ENCODE results near the gene ITPR3.

Gene ITPR3

DNA sequence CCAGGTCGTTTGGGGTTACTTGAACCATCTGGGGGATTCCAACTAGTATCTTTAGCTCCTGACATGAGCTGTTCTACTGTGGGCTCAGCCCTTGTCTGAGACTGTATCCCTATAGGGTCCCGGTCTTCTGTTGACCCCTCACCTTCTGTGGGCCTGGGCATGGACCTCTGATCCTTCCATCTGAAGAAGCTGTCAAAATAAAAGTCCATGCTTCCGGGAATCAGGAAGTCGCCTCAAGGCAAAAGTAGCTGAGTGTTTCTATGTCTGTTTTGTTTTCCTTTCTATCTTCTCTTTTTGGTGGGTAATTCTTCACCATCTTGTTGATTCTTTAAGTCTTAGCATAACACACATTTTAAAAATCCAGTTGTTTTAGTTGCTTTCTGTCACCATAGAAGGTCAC is 30.3 kb downstream of the ITPR3 start:
- intact Hi-C loops (cut with micrococcal nuclease), result no loop called here
- Mint-ChIP-seq H3K27ac (no peak overlapping the region), H3K4me3 (no peak overlapping the region), H3K27me3 (no peaks in the 10 kb centered on the region), H3K36me3 (ENCODE audit: low read depth) (no peaks in the 10 kb centered on the region), H3K4me1 (ENCODE audit: low read depth) (peaks cover 39% of the 10 kb centered on the region), H3K9me3 (no peaks in the 10 kb centered on the region)

DNA sequence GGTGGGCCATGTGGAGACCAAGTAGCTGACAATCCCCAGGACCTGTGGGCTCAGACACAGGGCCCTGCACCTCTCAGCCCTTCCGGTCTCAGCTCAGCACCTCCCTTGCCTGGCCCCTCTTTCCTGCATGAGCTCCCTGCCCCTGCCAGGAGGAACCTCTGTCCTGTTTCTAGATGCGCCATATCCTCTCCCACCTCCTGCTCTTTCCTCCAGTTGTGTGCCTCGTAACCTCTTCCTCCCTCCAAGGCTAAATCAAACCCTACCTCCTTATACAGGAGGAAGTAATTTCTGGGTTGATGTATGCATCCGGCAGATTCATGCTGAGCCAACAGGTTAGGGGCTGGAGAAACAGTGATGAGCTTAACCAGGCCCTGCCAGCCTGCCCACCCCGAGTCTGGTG is 30.9 kb downstream of the ITPR3 start:
- Mint-ChIP-seq H3K27ac (no peak overlapping the region), H3K4me1 (ENCODE audit: low read depth) (peaks cover 45% of the 10 kb centered on the region), H3K4me3 (no peak overlapping the region), H3K27me3 (peaks cover 2% of the 10 kb centered on the region), H3K9me3 (no peaks in the 10 kb centered on the region), H3K36me3 (ENCODE audit: low read depth) (no peaks in the 10 kb centered on the region)
- intact Hi-C loops (cut with micrococcal nuclease), result no loop called here

DNA sequence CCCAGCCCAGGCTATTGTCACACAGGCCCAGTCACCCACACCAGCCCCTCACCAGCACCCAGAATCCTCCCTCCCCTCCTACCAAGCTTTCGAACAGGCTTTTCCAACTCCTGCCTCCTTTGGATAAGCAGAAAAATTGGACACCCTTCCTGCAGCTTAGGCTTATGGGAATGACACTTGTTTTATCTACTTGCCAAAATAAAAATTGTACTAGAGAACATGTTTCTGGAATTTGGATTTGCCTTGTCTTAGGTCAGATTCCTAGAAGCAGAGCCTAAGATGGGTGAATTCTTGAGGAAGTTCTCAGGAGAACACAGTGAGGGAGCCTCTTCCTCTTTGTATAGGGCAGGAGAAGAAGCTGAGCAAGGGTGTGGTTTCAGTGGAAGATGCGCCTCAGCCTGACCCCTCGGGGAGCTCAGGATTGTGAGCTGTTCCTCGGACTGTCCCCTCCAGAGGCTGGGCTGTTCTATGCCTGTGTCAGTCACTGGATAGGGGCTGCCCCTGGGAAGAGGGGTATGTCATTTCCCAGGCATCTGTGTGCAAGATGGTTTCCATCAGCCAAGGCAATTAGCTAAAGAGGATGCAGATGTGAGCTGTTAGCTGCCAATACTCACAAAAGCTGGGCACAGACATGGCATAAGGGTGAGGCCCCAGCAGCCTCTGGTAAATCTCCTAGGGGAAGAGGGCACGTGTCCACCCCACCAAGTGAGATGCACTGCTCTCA is 33.9 kb downstream of the ITPR3 start:
- intact Hi-C loops (cut with micrococcal nuclease), result no loop called here
- no peaks in the 10 kb centered on the region for H3K9me3 Mint-ChIP-seq
- H3K4me3 Mint-ChIP-seq, result no peak overlapping the region
- peaks cover 6% of the 10 kb centered on the region for H3K27me3 Mint-ChIP-seq
- H3K4me1 Mint-ChIP-seq (ENCODE audit: low read depth), result peaks cover 48% of the 10 kb centered on the region
- H3K36me3 Mint-ChIP-seq (ENCODE audit: low read depth), result no peaks in the 10 kb centered on the region
- H3K27ac Mint-ChIP-seq, result peak overlapping the region; percentile 70

DNA sequence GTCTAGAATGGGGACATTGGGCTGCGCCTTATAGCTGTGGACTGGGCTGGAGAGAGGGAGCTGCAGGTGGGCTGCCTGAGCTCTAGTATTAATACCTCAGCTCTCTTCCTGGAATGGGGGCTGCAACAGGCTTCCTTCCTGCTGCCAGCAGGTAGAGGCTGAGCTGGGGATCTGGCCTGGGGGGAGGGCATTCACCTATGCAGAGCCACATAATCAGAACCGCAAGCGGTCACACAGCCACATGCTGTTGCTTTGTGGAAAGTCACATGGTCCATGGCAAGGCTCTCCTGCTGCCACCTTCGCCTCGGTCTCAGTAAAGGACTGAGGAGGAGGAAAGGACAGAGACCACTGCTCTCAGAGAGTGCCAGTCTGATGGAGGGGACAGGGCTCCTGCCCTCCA is 35.7 kb downstream of the ITPR3 start:
- H3K4me3 Mint-ChIP-seq, result no peak overlapping the region
- peaks cover 43% of the 10 kb centered on the region for H3K4me1 Mint-ChIP-seq (ENCODE audit: low read depth)
- peaks cover 6% of the 10 kb centered on the region for H3K27me3 Mint-ChIP-seq
- H3K9me3 Mint-ChIP-seq, result no peaks in the 10 kb centered on the region
- no peaks in the 10 kb centered on the region for H3K36me3 Mint-ChIP-seq (ENCODE audit: low read depth)
- H3K27ac Mint-ChIP-seq, result no peak overlapping the region
- intact Hi-C loops (cut with micrococcal nuclease), result no loop called here

DNA sequence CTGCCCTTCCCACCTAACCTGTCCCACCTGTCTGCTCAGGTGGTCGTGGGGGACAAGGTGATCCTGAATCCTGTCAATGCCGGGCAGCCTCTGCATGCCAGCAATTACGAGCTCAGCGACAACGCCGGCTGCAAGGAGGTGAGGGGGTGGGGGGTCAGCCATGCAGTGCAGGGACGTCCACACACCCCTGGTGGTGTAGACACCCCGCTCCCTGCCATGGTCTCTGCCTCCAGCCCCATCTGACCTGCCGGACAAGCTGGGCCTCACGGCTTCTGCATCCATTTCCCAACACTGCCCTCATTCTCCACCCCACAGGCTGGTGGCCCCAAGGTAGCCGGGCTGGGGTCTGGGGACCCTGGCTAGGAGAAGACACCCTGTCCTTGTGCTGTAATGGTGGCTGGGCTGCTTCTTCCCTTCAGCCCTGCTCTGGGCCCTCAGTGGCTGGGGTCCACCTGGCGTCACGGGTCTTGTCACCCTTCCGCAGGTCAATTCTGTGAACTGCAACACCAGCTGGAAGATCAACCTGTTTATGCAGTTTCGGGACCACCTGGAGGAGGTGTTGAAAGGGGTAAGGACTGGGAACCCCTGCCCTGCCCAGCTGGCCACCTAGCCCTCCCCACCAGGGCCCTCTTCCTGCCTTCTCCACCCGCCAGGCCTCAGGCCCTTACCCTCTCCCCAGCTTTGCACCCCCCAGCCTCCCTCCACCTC is 38.0 kb downstream of the ITPR3 start:
- peaks cover 6% of the 10 kb centered on the region for H3K27me3 Mint-ChIP-seq
- peaks cover 30% of the 10 kb centered on the region for H3K4me1 Mint-ChIP-seq (ENCODE audit: low read depth)
- H3K36me3 Mint-ChIP-seq (ENCODE audit: low read depth), result no peaks in the 10 kb centered on the region
- H3K27ac Mint-ChIP-seq, result no peak overlapping the region
- intact Hi-C loops (cut with micrococcal nuclease), result no loop called here
- no peaks in the 10 kb centered on the region for H3K9me3 Mint-ChIP-seq
- H3K4me3 Mint-ChIP-seq, result no peak overlapping the region

DNA sequence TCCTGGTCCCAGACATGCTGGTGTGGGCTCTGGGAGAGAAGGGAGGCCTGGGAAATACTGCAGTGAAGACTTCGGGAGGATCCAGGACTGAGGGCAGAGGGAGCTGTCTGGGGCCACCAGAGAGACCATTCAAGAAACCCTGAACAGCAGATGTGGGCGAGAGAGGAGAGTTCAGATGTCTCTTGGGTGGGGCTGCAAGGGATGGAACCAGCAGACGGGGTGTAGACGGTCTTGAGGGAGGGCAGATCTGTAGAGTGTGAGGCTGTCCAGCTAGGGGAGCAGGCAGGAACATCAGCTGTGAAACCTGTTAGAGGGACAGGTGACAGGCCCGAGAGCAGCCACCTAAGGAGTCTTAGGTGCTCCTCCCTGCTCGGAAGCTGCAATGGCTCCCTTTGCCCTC is 38.9 kb downstream of the ITPR3 start:
- Mint-ChIP-seq H3K4me3 (no peak overlapping the region), H3K4me1 (ENCODE audit: low read depth) (peaks cover 21% of the 10 kb centered on the region), H3K27ac (no peak overlapping the region), H3K27me3 (peaks cover 6% of the 10 kb centered on the region), H3K9me3 (no peaks in the 10 kb centered on the region), H3K36me3 (ENCODE audit: low read depth) (no peaks in the 10 kb centered on the region)
- intact Hi-C loops (cut with micrococcal nuclease), result no loop called here

DNA sequence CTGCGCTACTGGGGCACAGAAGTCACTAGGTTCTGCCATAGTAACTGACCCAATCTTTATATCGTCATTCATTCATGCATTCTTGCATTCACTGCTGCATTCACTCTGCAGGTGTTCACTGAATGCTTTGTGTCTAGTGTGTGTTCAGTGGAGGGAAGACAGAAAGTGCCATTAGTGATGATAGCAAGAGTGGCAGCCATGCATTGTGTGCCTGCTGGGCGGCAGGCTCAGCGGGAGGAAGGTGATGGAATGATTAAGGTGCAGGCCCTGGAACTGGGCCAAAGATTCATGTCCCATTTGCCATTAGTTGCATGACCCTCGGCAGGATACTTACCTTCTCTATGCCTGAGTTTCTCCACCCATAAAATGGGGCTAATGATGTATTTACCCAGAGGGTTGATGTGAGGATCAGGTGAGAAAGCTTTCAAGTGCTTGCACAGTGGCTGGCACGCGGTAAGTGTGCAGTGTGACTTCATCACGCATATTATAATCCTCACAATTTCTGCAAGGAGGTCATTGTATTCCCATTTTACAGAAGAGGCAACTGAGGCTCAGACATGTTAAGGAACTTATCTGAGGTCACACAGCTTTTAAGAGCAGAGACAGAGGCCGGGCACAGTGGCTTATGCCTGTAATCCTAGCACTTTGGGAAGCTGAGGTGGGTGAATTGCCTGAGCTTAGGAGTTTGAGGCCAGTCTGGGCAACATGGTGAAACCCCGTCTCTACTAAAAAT is 40.1 kb downstream of the ITPR3 start:
- intact Hi-C loops (cut with micrococcal nuclease), result no loop called here
- Mint-ChIP-seq H3K27ac (no peak overlapping the region), H3K9me3 (no peaks in the 10 kb centered on the region), H3K36me3 (ENCODE audit: low read depth) (no peaks in the 10 kb centered on the region), H3K4me3 (no peak overlapping the region), H3K4me1 (ENCODE audit: low read depth) (peaks cover 10% of the 10 kb centered on the region), H3K27me3 (peaks cover 6% of the 10 kb centered on the region)

DNA sequence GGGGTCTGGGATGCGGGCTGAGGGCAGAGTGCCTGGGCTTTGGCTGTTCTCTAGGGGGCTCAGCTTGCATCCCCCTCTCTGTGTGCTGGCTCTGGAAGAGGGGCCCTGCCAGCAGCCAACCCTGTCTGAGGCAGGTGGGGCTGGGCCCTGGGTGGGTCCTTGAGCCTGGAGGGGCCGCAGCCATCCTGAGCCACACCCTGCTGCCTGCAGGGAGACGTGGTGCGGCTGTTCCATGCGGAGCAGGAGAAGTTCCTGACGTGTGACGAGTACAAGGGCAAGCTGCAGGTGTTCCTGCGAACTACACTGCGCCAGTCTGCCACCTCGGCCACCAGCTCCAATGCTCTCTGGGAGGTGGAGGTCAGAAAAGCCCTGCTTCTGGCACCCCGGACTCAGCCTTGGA is 41.2 kb downstream of the ITPR3 start:
- Mint-ChIP-seq H3K4me1 (ENCODE audit: low read depth) (no peaks in the 10 kb centered on the region), H3K4me3 (no peak overlapping the region), H3K27ac (no peak overlapping the region), H3K27me3 (peaks cover under 1% of the 10 kb centered on the region), H3K36me3 (ENCODE audit: low read depth) (no peaks in the 10 kb centered on the region), H3K9me3 (no peaks in the 10 kb centered on the region)
- intact Hi-C loops (cut with micrococcal nuclease), result no loop called here

DNA sequence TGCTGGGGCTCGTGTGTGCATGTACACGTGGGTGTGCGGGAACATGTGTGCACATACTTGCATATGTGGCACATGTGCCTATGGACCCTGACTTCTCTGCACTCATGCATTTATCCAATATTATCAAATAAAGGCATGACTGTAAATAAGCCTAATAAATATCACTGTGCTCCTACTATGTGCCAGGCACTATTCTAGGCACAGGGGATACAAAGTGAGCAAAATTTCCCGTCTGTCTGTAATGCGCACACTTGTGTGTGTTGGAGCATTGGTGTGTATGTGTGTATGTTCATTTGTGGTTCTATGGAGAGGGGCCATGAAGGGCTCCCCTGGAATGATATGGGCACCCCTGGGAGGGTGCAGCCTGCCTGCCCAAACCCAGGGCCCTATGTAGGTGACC is 41.9 kb downstream of the ITPR3 start:
- Mint-ChIP-seq H3K27me3 (no peaks in the 10 kb centered on the region), H3K4me1 (ENCODE audit: low read depth) (no peaks in the 10 kb centered on the region), H3K4me3 (no peak overlapping the region), H3K27ac (no peak overlapping the region), H3K36me3 (ENCODE audit: low read depth) (no peaks in the 10 kb centered on the region), H3K9me3 (no peaks in the 10 kb centered on the region)
- intact Hi-C loops (cut with micrococcal nuclease), result no loop called here

DNA sequence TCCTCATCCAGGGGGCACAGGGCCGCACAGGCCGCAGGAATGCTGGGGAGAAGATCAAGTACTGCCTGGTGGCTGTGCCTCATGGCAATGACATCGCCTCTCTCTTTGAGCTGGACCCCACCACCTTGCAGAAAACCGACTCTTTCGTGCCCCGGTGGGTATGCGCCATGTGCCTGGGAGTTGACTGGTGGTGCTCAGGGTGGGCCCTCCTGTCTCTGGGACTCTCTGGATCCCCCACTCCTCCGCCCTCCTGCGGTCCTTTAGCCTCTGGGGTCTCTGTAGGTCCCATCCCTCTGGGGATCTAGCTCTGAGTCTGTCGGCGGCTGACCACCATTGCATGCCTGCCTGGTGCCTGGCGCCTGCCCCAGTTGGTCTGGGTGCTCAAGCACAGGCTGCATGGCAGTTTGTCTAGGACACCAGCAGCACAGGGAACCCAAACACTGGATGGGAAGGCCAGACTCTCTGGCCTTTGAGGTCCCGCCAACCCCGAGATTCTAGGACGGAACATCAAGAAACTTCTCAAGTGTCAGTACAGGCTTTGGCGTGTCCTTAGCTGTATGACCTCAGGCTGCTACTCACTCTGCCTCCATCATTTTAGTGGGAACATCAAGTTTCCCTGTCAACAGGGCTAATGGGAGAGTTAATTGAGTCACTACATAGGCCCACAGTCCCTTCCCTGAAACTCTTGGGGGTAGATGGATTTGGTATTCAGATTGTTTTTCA is 42.8 kb downstream of the ITPR3 start:
- no peaks in the 10 kb centered on the region for H3K27me3 Mint-ChIP-seq
- no peaks in the 10 kb centered on the region for H3K36me3 Mint-ChIP-seq (ENCODE audit: low read depth)
- H3K9me3 Mint-ChIP-seq, result no peaks in the 10 kb centered on the region
- intact Hi-C loops (cut with micrococcal nuclease), result no loop called here
- no peak overlapping the region for H3K27ac Mint-ChIP-seq
- no peaks in the 10 kb centered on the region for H3K4me1 Mint-ChIP-seq (ENCODE audit: low read depth)
- H3K4me3 Mint-ChIP-seq, result no peak overlapping the region

DNA sequence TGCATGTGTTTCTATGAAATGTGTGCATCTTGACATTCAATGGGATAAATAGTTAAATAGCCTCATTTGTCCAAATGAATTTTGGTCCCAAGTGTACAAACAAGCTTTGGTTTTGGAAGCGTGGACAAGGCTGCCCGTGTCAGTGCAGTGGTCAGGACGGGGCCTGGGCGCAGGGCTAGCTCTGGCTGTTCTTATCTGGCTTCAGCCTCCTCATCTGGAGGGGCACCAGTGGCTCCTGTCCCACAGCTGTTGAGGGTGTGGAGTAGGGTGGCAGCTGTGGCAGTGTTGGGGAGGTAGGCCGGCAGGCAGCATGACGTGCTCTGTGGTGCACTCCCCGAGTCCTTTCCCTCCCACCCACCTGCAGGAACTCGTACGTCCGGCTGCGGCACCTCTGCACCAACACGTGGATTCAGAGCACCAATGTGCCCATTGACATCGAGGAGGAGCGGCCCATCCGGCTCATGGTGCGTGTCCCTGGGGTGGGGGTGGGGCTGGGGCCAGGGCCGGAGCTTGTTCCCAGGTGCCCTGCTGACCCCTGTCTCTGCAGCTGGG is 43.5 kb downstream of the ITPR3 start:
- no peaks in the 10 kb centered on the region for H3K4me1 Mint-ChIP-seq (ENCODE audit: low read depth)
- no peak overlapping the region for H3K27ac Mint-ChIP-seq
- H3K9me3 Mint-ChIP-seq, result no peaks in the 10 kb centered on the region
- no peak overlapping the region for H3K4me3 Mint-ChIP-seq
- H3K27me3 Mint-ChIP-seq, result no peaks in the 10 kb centered on the region
- H3K36me3 Mint-ChIP-seq (ENCODE audit: low read depth), result no peaks in the 10 kb centered on the region
- intact Hi-C loops (cut with micrococcal nuclease), result no loop called here

DNA sequence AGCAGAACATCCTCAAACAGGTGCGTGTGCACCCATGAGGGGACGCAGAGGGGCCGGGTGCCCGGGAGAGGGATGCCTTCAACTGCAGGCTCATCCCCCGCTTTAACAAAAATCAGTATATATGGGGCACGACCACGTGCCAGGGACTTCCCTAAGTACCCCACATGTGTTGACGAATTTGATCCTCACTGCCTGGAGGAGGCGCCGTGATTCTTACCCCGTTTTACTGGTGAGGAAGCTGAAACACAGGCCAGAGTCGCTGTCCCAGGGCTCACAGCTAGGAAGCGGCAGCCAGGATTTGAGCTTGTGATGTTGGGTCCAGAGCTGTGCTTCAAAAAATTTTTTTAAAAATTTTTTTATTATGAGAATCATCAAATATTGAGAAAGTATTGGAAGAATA is 44.8 kb downstream of the ITPR3 start:
- Mint-ChIP-seq H3K27me3 (no peaks in the 10 kb centered on the region), H3K9me3 (no peaks in the 10 kb centered on the region), H3K27ac (no peak overlapping the region), H3K4me1 (ENCODE audit: low read depth) (no peaks in the 10 kb centered on the region), H3K4me3 (no peak overlapping the region), H3K36me3 (ENCODE audit: low read depth) (no peaks in the 10 kb centered on the region)
- intact Hi-C loops (cut with micrococcal nuclease), result no loop called here

DNA sequence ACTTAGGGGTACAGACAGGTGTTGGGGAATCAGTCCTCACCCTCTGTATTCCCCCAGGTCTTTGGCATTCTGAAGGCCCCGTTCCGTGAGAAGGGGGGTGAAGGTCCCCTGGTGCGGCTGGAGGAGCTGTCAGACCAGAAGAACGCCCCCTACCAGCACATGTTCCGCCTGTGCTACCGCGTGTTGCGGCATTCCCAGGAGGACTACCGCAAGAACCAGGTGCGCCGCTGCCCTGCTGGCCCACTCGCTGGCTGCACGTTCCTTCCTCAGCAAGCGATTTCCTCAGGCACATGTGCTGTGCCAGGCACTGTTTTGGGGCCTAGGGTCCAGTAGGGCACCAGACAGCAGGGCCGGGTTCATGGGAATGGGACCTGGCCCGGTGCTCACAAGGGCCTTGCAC is 46.0 kb downstream of the ITPR3 start:
- intact Hi-C loops (cut with micrococcal nuclease), result no loop called here
- Mint-ChIP-seq H3K27me3 (no peaks in the 10 kb centered on the region), H3K36me3 (ENCODE audit: low read depth) (no peaks in the 10 kb centered on the region), H3K9me3 (no peaks in the 10 kb centered on the region), H3K4me3 (no peak overlapping the region), H3K4me1 (ENCODE audit: low read depth) (no peaks in the 10 kb centered on the region), H3K27ac (no peak overlapping the region)

DNA sequence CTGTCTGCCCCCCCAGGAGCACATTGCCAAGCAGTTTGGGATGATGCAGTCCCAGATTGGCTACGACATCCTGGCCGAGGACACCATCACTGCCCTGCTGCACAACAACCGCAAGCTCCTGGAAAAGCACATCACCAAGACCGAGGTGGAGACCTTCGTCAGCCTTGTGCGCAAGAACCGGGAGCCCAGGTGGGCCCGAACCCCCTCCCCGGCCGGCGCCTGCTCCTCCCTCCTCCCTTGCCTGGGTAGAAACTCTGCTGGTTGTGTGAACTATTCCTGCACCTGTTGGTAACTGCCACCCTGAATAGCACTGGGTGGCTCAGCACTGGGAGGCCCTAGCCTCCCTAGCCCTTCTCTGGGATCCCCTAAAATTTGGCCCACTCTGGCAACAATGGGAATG is 46.7 kb downstream of the ITPR3 start:
- no peaks in the 10 kb centered on the region for H3K36me3 Mint-ChIP-seq (ENCODE audit: low read depth)
- H3K27ac Mint-ChIP-seq, result no peak overlapping the region
- intact Hi-C loops (cut with micrococcal nuclease), result no loop called here

More for the DNA sequence above, 46.7 kb downstream of the ITPR3 start:
- H3K27me3 Mint-ChIP-seq, result no peaks in the 10 kb centered on the region
- H3K4me1 Mint-ChIP-seq (ENCODE audit: low read depth), result no peaks in the 10 kb centered on the region
- no peaks in the 10 kb centered on the region for H3K9me3 Mint-ChIP-seq
- H3K4me3 Mint-ChIP-seq, result no peak overlapping the region
